PFSK-1 (cell line): Measurements from ENCODE around the gene SMOC2.

Source experiments
- FOXP2 ChIP-seq: optimal IDR thresholded peaks from 2 replicates; pipeline ENCODE3; 2011; ENCODE audit warnings: borderline replicate concordance, control low read depth, inconsistent platforms; ENCODE audit not compliant: insufficient read depth; ENCODE audit errors: extremely low read length, extremely low read depth
- POLR2AphosphoS5 ChIP-seq: IDR thresholded peaks from 2 replicates; pipeline ENCODE4 v1.6.1; 2012; ENCODE audit warnings: low read depth, mild to moderate bottlenecking, control low read depth, low read length, moderate library complexity
- REST ChIP-seq, 2 experiments: IDR thresholded peaks; 2 replicates each; pipeline versions ENCODE4 v1.6.1 to v1.8.0; 2011 to 2012; ENCODE audit warnings: low read depth in 2 of 2, low read length in 2 of 2, control low read depth in 1 of 2, inconsistent platforms in 1 of 2, mild to moderate bottlenecking in 1 of 2, moderate library complexity in 1 of 2; ENCODE audit not compliant: insufficient read depth in 1 of 2
- SIN3A ChIP-seq: IDR thresholded peaks from 2 replicates; pipeline ENCODE4 v1.6.1; 2012; ENCODE audit warnings: mild to moderate bottlenecking, low read length, moderate library complexity, borderline replicate concordance; ENCODE audit not compliant: insufficient read depth
- TAF1 ChIP-seq: IDR thresholded peaks from 2 replicates; pipeline ENCODE4 v1.6.1; 2012; ENCODE audit warnings: low read length, control low read depth, borderline replicate concordance; ENCODE audit not compliant: insufficient read depth

Gene SMOC2

DNA sequence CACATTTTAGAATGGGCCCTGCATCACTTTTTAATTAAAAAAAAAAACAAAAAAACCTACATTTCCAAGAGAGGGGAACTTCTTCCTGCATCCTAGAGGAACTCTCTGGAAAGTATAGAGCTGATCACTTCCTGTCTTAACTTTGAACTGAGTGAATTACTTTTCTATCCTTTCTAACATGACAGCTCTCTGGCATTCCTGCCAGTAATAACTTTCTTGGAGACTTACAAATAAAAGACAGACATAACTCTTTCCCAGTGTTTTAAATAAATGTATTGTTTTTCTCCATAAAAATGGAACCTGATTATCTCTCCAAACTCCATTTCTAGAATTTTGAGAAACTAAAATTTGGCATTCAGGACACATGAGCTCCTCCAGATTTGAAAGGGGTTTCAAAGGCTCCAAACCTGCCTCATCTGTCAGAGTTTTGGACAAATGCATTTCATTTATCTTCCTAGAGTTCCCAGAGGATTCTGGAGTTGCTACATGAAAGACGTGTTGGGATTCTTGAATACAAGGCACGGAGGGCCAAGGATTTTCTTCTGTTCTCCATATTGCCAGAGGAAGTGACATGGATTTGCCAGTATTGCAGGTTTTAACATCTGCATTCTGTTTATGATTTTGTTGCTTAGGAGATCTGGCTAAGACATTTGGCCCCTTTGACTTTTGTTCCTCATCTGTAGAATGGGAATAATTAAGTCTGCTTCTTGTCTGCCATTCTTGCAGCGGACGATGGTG lies 2.0 kb upstream of the SMOC2 start:
- TF ChIP-seq TAF1, result no peak

GRCh38 chr6:168439794-168440450 lies 1.1 kb upstream of the SMOC2 start:
- TF ChIP-seq TAF1 (no peak), REST (IDR thresholded peaks at IDR 0.05; ENCODE audit: insufficient read depth in 1 of 2, low read depth in 2 of 2, low read length in 2 of 2) (no peak), SIN3A (no peak), FOXP2 (no peak), POLR2AphosphoS5 (no peak)

GRCh38 chr6:168441434-168442391 lies 729 bp downstream of the SMOC2 start:
- TF ChIP-seq POLR2AphosphoS5, result no peak
- no peak for TF ChIP-seq TAF1

GRCh38 chr6:168442646-168443045 lies 1.7 kb downstream of the SMOC2 start:
- TF ChIP-seq SIN3A (no peak), TAF1 (no peak), FOXP2 (no peak), POLR2AphosphoS5 (no peak)

DNA sequence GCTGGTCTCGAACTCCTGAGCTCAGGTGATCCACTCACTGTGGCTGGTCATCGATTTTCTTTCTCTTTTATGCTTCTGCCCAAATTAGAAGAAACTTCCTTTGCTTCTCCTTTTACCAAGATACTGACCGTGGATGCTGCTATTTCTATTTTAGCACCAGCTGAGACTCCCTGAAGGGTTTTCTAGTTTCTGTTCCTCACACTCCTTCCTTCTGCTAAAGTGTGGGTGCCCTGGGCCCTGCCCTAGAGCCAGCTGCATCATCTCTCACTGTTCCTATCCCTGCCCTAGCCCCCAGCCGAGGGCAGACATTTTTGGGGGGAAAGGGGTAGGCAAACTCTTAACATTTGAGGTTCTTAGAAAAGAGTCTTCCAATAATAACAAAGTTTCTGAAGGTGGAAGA lies 6.3 kb downstream of the SMOC2 start:
- no peak for TF ChIP-seq REST (IDR thresholded peaks at IDR 0.05; ENCODE audit: insufficient read depth in 1 of 2, low read depth in 2 of 2, low read length in 2 of 2)
- TF ChIP-seq TAF1, result no peak
- TF ChIP-seq POLR2AphosphoS5, result no peak
- TF ChIP-seq SIN3A, result no peak
- no peak for TF ChIP-seq FOXP2

DNA sequence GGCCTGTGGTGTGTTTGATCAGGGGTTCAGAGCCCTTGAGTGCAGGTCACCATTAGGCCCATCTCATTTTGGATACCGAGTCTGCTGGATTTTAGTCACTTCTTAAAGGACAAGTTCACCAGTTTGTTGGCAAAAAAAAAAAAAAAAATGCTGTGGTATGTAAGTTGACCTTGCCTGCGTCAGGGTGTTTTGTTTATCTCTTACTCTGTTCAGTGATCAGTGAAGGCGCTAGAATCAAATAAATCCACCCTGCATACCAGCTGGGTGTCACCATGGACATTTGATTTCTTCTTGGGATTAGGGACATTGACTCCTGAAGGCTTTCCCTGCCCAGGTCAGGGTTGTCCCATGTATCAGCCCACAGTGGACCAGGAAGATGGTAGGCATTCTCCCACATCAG lies 6.7 kb downstream of the SMOC2 start:
- TF ChIP-seq REST (IDR thresholded peaks at IDR 0.05; ENCODE audit: insufficient read depth in 1 of 2, low read depth in 2 of 2, low read length in 2 of 2) (no peak), TAF1 (no peak), POLR2AphosphoS5 (no peak), FOXP2 (no peak), SIN3A (no peak)
